Endometrium (tissue), 2 donors: ENCODE measurements around the gene PPM1B.
"Not testable (repeated sequence)": the region's sequence is repeated elsewhere in the genome, so short reads cannot be mapped to it uniquely, and the experiment has no call there.

Source experiments
- FAIRE-seq: peaks from 2 replicates; lab custom pipeline; 2012; peaks lifted over from hg19 to GRCh38; lab: Jason Lieb, UNC
- donor health status: control.
- donor health status: control.

Gene PPM1B

GRCh38 chr2:44255704-44256103 is 87.0 kb downstream of the PPM1B start:
- FAIRE-seq: not testable (repeated sequence)

GRCh38 chr2:44257802-44258201 is 89.1 kb downstream of the PPM1B start:
- FAIRE-seq: not testable (repeated sequence)

- no peak for FAIRE-seq
Measured at GRCh38 chr2:44267269-44267795, 98.7 kb downstream of the PPM1B start.

GRCh38 chr2:44267796-44268648 is 99.3 kb downstream of the PPM1B start:
- no peak for FAIRE-seq

GRCh38 chr2:44269831-44270230 is 101.2 kb downstream of the PPM1B start:
- no peak for FAIRE-seq

- FAIRE-seq: no peak
Measured at GRCh38 chr2:44271296-44271695, 102.6 kb downstream of the PPM1B start.

- no peak for FAIRE-seq
Measured at GRCh38 chr2:44273076-44273475, 104.4 kb downstream of the PPM1B start.

GRCh38 chr2:44273596-44273995 is 104.9 kb downstream of the PPM1B start:
- FAIRE-seq: no peak

GRCh38 chr2:44275927-44276303 is 107.2 kb downstream of the PPM1B start:
- FAIRE-seq: no peak

- no peak for FAIRE-seq
Measured at GRCh38 chr2:44277541-44277940, 108.9 kb downstream of the PPM1B start.

- FAIRE-seq: no peak
Measured at GRCh38 chr2:44280869-44281268, 112.2 kb downstream of the PPM1B start.
